GM23248 (cell line): ENCODE measurements around the gene E2F4. TPM values are rescaled to one million over a fixed set of nuclear protein-coding genes. Genes with fewer than 3 reads are reported as not detected.

ENCODE experiments used
- DNase-seq: peaks from one replicate; pipeline ENCODE4 v3.0.0-alpha.2; 2015
- H2AFZ ChIP-seq: fragments of 200-600 bp; sonication (generic); 2 replicates; pipeline ENCODE4 v1.6.1; 2016; ENCODE audit warnings: antibody characterized with exemption
- H3F3A ChIP-seq: fragments of 200-600 bp; sonication (generic); 2 replicates; pipeline ENCODE4 v1.6.1; 2016; ENCODE audit warnings: mild to moderate bottlenecking, antibody characterized with exemption, mixed run types; ENCODE audit not compliant: insufficient read depth
- H3K27ac ChIP-seq: fragments of 200-600 bp; sonication (generic); 2 replicates; pipeline ENCODE4 v1.5.1; 2016; ENCODE audit warnings: mild to moderate bottlenecking
- H3K27me3 ChIP-seq: fragments of 200-600 bp; sonication (generic); replicated peaks from 2 replicates; pipeline ENCODE4 v1.6.1; 2016; ENCODE audit warnings: mild to moderate bottlenecking; ENCODE audit not compliant: insufficient read depth
- H3K36me3 ChIP-seq: fragments of 200-600 bp; sonication (generic); 2 replicates; pipeline ENCODE4 v1.6.1; 2016; ENCODE audit warnings: low read depth, mild to moderate bottlenecking
- H3K4me1 ChIP-seq: fragments of 200-600 bp; sonication (generic); 2 replicates; pipeline ENCODE4 v1.6.1; 2016; ENCODE audit warnings: mild to moderate bottlenecking; ENCODE audit not compliant: insufficient read depth
- H3K4me2 ChIP-seq: fragments of 200-600 bp; sonication (generic); one replicate; pipeline ENCODE4 v1.6.1; 2016; ENCODE audit warnings: mild to moderate bottlenecking; ENCODE audit not compliant: unreplicated experiment
- H3K4me3 ChIP-seq: fragments of 200-600 bp; sonication (generic); 2 replicates; pipeline ENCODE4 v1.5.1; 2016; ENCODE audit warnings: mild to moderate bottlenecking
- H3K79me2 ChIP-seq: fragments of 200-600 bp; sonication (generic); 2 replicates; pipeline ENCODE4 v1.6.1; 2016; ENCODE audit warnings: mild to moderate bottlenecking; ENCODE audit not compliant: insufficient read depth
- H3K9ac ChIP-seq: fragments of 200-600 bp; sonication (generic); 2 replicates; pipeline ENCODE4 v1.6.1; 2016; ENCODE audit warnings: mild to moderate bottlenecking
- H3K9me2 ChIP-seq: fragments of 200-600 bp; sonication (generic); 2 replicates; pipeline ENCODE4 v1.6.1; 2016; ENCODE audit warnings: mixed run types, mild to moderate bottlenecking, moderate library complexity; ENCODE audit not compliant: insufficient read depth
- H3K9me3 ChIP-seq: fragments of 200-600 bp; sonication (generic); one replicate; pipeline ENCODE4 v1.6.1; 2017; ENCODE audit warnings: low read depth
- H4K20me1 ChIP-seq: fragments of 200-600 bp; sonication (generic); 2 replicates; pipeline ENCODE4 v1.6.0; 2016; ENCODE audit not compliant: insufficient read depth
- EZH2 ChIP-seq: fragments of 200-600 bp; sonication (generic); IDR thresholded peaks from 2 replicates; pipeline ENCODE4 v1.6.1; 2018; ENCODE audit warnings: antibody characterized with exemption, mild to moderate bottlenecking; ENCODE audit not compliant: insufficient read depth, poor library complexity, severe bottlenecking
- EZH2phosphoT487 ChIP-seq: fragments of 200-600 bp; sonication (generic); IDR thresholded peaks from 2 replicates; pipeline ENCODE4 v1.6.1; 2018; ENCODE audit warnings: antibody characterized with exemption, moderate library complexity, mild to moderate bottlenecking, low read depth; ENCODE audit not compliant: insufficient read depth
- WGBS, 2 experiments: methylation state at CpG; one replicate each; pipeline ENCODE4 v1.1.6; 2015 to 2017; ENCODE audit warnings: low lambda C conversion rate in 2 of 2, low coverage in 1 of 2; ENCODE audit errors: missing lambda C conversion rate in 2 of 2; 5-methylcytosine and 5-hydroxymethylcytosine counted together
- in situ Hi-C: fragments of 300-500 bp; cut with MboI; formaldehyde crosslinking; loops from 2 replicates; pipeline ENCODE4 v1.15.0; 2020
- polyA plus RNA-seq: library from polyadenylated mRNA; unstranded; fragments of >200 nt; fragmentation: Nextera tagmentation; extraction: Ambion mirVana; gene quantifications from 2 replicates; pipeline ENCODE4 v1.2.1, GENCODE V29; 2016
- total RNA-seq: library from RNA; depleted of rRNA; stranded (reverse); fragments of >200 nt; shearing (Covaris generic); gene quantifications from 2 replicates; pipeline ENCODE4 v1.2.3, GENCODE V29; 2014

Gene E2F4
- total and polyA plus RNA-seq, 2 experiments from 2014 or later, result 50.0 to 82.0 TPM

DNA sequence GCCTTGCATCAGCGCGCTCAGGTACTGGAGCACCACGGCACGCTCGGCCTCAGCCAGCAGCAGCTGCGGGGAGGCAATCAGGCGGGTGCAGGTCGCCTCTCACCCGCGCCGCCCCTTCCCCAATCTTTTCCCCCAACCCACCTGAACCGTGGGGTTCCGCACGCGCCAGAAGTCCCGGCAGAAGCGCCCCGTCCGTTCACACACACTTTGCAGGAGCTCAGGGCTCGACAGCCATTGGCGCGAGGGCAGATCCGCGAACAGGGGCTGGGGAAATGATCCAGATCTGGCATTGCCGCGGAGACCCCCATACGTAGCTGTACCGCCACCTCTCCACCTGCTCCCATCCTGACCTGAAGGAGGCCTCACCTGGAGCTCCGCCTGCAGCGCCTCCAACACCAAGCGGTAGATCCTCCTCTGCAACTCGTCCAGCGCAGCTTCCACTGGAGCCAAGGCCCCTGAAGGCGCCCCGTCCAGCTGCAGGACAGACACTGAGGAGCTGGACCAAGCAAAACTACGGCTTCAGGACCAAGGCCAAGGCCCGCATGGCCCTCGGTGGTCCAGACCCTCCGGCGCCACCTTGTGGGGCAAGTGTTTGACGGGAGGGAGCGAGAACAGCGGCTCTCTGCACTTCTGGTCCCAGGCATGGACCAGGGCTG is 6.8 kb upstream of the E2F4 start:
- no peaks in the 10 kb centered on the region for H3K9me3 ChIP-seq
- peak; percentile 96 for DNase-seq
- H3K27me3 ChIP-seq, result no peaks in the 10 kb centered on the region
- H3K9ac ChIP-seq, result no peak overlapping the region
- 11 to 15% methylated on average over 38 to 43 of the region's 43 CpGs for WGBS, 2 experiments
- in situ Hi-C loops, result no loop called here
- H4K20me1 ChIP-seq, result no peaks in the 10 kb centered on the region
- no peak overlapping the region for H3K4me2 ChIP-seq
- H3K79me2 ChIP-seq, result peaks cover 12% of the 10 kb centered on the region
- H2AFZ ChIP-seq, result no peak overlapping the region
- peaks cover 24% of the 10 kb centered on the region for H3K4me1 ChIP-seq
- H3K9me2 ChIP-seq, result no peaks in the 10 kb centered on the region
- H3K27ac ChIP-seq, result no peak overlapping the region
- H3K36me3 ChIP-seq, result no peaks in the 10 kb centered on the region
- H3F3A ChIP-seq, result peaks cover 18% of the 10 kb centered on the region
- TF ChIP-seq EZH2, result no peak
- 0 out of 2 replicates have a peak overlapping the region, but pooled peaks have one; percentile 21 for H3K4me3 ChIP-seq

DNA sequence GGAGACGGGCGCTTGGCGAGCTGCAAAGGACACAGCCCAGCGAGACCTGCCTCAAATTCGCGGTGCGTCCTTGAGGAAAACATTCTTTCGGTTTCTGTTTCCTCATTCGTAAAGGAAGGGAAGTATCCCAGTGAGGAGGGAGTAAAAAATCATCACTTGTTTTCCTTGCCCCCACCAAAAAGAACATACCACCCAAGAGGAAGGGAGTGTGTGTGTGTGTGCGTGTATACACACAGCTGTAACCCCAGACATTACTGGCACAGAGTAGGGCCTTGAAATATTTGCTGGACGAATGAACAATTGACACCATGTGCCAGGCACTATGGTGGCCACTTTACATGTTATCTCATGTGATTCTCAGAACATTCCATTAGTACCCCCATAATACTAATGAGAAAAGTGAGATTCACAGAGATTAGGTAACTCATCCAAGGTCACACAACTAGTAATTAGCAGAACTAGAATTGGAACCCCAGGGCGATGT is 6.3 kb upstream of the E2F4 start:
- in situ Hi-C loops, result no loop called here
- 9% methylated on average over 12 of the region's 12 CpGs for WGBS, 2 experiments
- DNase-seq, result no peak
- no peak for TF ChIP-seq EZH2
- no peak for TF ChIP-seq EZH2phosphoT487
- Histone ChIP-seq H3K9ac (no peak overlapping the region), H3K9me3 (no peaks in the 10 kb centered on the region), H3K4me1 (peaks cover 24% of the 10 kb centered on the region), H3K27ac (no peak overlapping the region), H3K9me2 (no peaks in the 10 kb centered on the region), H3K4me2 (no peak overlapping the region), H4K20me1 (no peaks in the 10 kb centered on the region), H3K27me3 (no peaks in the 10 kb centered on the region), H3K4me3 (0 out of 2 replicates have a peak overlapping the region, but pooled peaks have one; percentile 21), H2AFZ (no peak overlapping the region), H3F3A (peaks cover 18% of the 10 kb centered on the region), H3K79me2 (peaks cover 12% of the 10 kb centered on the region), H3K36me3 (no peaks in the 10 kb centered on the region)

DNA sequence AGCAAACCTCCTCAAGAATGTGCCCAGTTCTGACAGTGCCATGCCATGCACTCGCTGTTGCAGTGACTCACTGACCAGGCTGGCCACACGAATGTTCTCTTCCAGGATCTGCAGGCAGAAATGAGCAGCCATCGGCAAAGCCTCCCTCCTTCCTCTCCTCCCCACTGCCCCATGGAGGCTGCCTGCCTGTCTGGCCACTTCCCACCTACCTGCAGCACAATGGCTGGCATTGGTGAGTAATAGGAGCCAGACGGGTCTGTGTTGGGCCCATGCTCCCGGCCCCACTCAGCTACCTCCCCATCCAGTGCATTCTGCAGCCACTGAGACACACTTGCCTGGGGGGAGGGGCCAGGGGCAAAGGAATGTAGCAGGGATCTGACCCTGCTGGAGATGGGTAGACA is 5.4 kb upstream of the E2F4 start:
- Histone ChIP-seq H3K4me2 (no peak overlapping the region), H3K4me1 (peaks cover 18% of the 10 kb centered on the region), H3K79me2 (peaks cover 12% of the 10 kb centered on the region), H3K27ac (no peak overlapping the region), H3K9ac (no peak overlapping the region), H2AFZ (no peak overlapping the region), H3K4me3 (no peak overlapping the region), H3K9me3 (no peaks in the 10 kb centered on the region), H3K27me3 (no peaks in the 10 kb centered on the region), H3F3A (peaks cover 17% of the 10 kb centered on the region), H3K36me3 (no peaks in the 10 kb centered on the region), H4K20me1 (no peaks in the 10 kb centered on the region), H3K9me2 (no peaks in the 10 kb centered on the region)
- DNase-seq, result peak; percentile 61
- TF ChIP-seq EZH2phosphoT487, result no peak
- TF ChIP-seq EZH2, result no peak
- WGBS, 2 experiments, result 39 to 44% methylated on average over 5 of the region's 5 CpGs
- in situ Hi-C loops, result no loop called here

DNA sequence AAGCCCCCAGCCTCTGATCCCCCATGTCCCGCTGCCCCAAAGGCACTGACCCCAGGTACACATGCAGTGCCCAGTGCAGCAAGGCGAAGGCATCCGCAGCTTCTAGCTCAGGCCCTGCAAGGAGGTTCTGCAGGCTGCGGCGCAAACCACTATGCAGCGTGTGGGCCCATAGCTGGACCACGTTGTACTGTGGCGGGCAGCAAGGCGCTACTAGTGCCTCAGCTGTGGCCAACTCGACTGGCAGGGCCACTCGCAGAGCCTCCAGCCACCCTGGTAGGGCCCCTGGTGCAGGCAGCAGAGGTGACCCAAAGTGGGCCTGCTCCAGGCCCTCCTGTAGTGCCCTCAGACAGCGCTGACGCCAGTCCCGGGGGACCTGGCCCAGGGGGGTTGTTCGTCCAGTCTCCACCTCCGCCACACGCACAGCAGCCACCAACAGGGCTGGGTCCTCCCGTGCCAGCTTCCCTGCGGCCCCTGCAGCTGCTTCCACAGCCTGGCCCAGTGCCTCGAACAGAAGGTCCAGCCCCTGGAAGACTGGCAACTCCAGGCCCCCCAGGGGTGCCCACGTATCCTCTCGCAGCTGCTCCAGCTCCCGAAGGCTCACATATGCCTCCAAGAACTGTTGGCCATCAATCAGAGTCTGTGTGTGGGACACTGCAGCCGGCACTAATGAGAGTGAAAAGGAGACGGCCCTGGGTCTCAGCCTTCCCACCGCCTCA is 4.6 kb upstream of the E2F4 start:
- in situ Hi-C loops, result no loop called here
- no peaks in the 10 kb centered on the region for H3K27me3 ChIP-seq
- peaks cover 14% of the 10 kb centered on the region for H3K79me2 ChIP-seq
- H3K27ac ChIP-seq, result no peak overlapping the region
- no peak overlapping the region for H2AFZ ChIP-seq
- H3F3A ChIP-seq, result peaks cover 10% of the 10 kb centered on the region; the same call in 1 of the 2 replicates
- H3K9me3 ChIP-seq, result no peaks in the 10 kb centered on the region
- H3K9ac ChIP-seq, result no peak overlapping the region
- WGBS, 2 experiments, result 81 to 84% methylated on average over 26 of the region's 26 CpGs
- no peak overlapping the region for H3K4me3 ChIP-seq
- no peak for TF ChIP-seq EZH2
- no peak for TF ChIP-seq EZH2phosphoT487
- DNase-seq, result no peak
- no peaks in the 10 kb centered on the region for H3K36me3 ChIP-seq
- H3K9me2 ChIP-seq, result no peaks in the 10 kb centered on the region
- no peaks in the 10 kb centered on the region for H4K20me1 ChIP-seq
- H3K4me1 ChIP-seq, result peaks cover 10% of the 10 kb centered on the region
- no peak overlapping the region for H3K4me2 ChIP-seq
